Measurements from ENCODE around the gene SLC25A21.

The SLC25A21 gene

GRCh38 chr14:37129047-37129446 lies 43.4 kb downstream of the SLC25A21 start:
- DNase-seq: no peak
- no peaks in the 10 kb centered on the region for H3K4me1 ChIP-seq (ENCODE audit: control insufficient read depth, insufficient read depth, low read length, poor library complexity, severe bottlenecking)
- no peak overlapping the region for H3K27ac ChIP-seq (ENCODE audit: insufficient read depth, low read length, poor library complexity, severe bottlenecking)
- H3K27me3 ChIP-seq (replicated peaks; ENCODE audit: control insufficient read depth, insufficient read depth, low read length, poor library complexity, severe bottlenecking): no peaks in the 10 kb centered on the region
- no peaks in the 10 kb centered on the region for H3K36me3 ChIP-seq (ENCODE audit: control insufficient read depth, insufficient read depth, low read length)
- H3K9me3 ChIP-seq (ENCODE audit: control insufficient read depth, low read length): no peaks in the 10 kb centered on the region
- no peak overlapping the region for H3K4me3 ChIP-seq (ENCODE audit: insufficient read depth, low read depth, low read length, poor library complexity, severe bottlenecking)

GRCh38 chr14:37124614-37125013 lies 47.8 kb downstream of the SLC25A21 start:
- H3K27ac ChIP-seq (ENCODE audit: insufficient read depth, low read length, poor library complexity, severe bottlenecking): no peak overlapping the region
- no peak overlapping the region for H3K4me3 ChIP-seq (ENCODE audit: insufficient read depth, low read depth, low read length, poor library complexity, severe bottlenecking)

GRCh38 chr14:37122919-37123639 lies 49.3 kb downstream of the SLC25A21 start:
- Histone ChIP-seq H3K36me3 (ENCODE audit: control insufficient read depth, insufficient read depth, low read length) (no peaks in the 10 kb centered on the region), H3K4me3 (ENCODE audit: insufficient read depth, low read depth, low read length, poor library complexity, severe bottlenecking) (no peak overlapping the region), H3K9me3 (ENCODE audit: control insufficient read depth, low read length) (no peaks in the 10 kb centered on the region), H3K27me3 (replicated peaks; ENCODE audit: control insufficient read depth, insufficient read depth, low read length, poor library complexity, severe bottlenecking) (no peaks in the 10 kb centered on the region), H3K4me1 (ENCODE audit: control insufficient read depth, insufficient read depth, low read length, poor library complexity, severe bottlenecking) (no peaks in the 10 kb centered on the region), H3K27ac (ENCODE audit: insufficient read depth, low read length, poor library complexity, severe bottlenecking) (no peak overlapping the region)
- DNase-seq: no peak

More at GRCh38 chr14:37124614-37125013, 47.8 kb downstream of the SLC25A21 start:
- Histone ChIP-seq H3K9me3 (ENCODE audit: control insufficient read depth, low read length) (no peaks in the 10 kb centered on the region), H3K36me3 (ENCODE audit: control insufficient read depth, insufficient read depth, low read length) (no peaks in the 10 kb centered on the region), H3K27me3 (replicated peaks; ENCODE audit: control insufficient read depth, insufficient read depth, low read length, poor library complexity, severe bottlenecking) (no peaks in the 10 kb centered on the region), H3K4me1 (ENCODE audit: control insufficient read depth, insufficient read depth, low read length, poor library complexity, severe bottlenecking) (no peaks in the 10 kb centered on the region)
- no peak for DNase-seq

GRCh38 chr14:37122288-37122687 lies 50.1 kb downstream of the SLC25A21 start:
- no peaks in the 10 kb centered on the region for H3K9me3 ChIP-seq (ENCODE audit: control insufficient read depth, low read length)
- H3K4me1 ChIP-seq (ENCODE audit: control insufficient read depth, insufficient read depth, low read length, poor library complexity, severe bottlenecking): no peaks in the 10 kb centered on the region
- H3K27me3 ChIP-seq (replicated peaks; ENCODE audit: control insufficient read depth, insufficient read depth, low read length, poor library complexity, severe bottlenecking): no peaks in the 10 kb centered on the region
- no peak overlapping the region for H3K27ac ChIP-seq (ENCODE audit: insufficient read depth, low read length, poor library complexity, severe bottlenecking)
- no peaks in the 10 kb centered on the region for H3K36me3 ChIP-seq (ENCODE audit: control insufficient read depth, insufficient read depth, low read length)
- DNase-seq: no peak
- no peak overlapping the region for H3K4me3 ChIP-seq (ENCODE audit: insufficient read depth, low read depth, low read length, poor library complexity, severe bottlenecking)

- no peak for DNase-seq
- Histone ChIP-seq H3K4me3 (ENCODE audit: insufficient read depth, low read depth, low read length, poor library complexity, severe bottlenecking) (no peak overlapping the region), H3K27ac (ENCODE audit: insufficient read depth, low read length, poor library complexity, severe bottlenecking) (no peak overlapping the region), H3K27me3 (replicated peaks; ENCODE audit: control insufficient read depth, insufficient read depth, low read length, poor library complexity, severe bottlenecking) (no peaks in the 10 kb centered on the region), H3K36me3 (ENCODE audit: control insufficient read depth, insufficient read depth, low read length) (no peaks in the 10 kb centered on the region), H3K4me1 (ENCODE audit: control insufficient read depth, insufficient read depth, low read length, poor library complexity, severe bottlenecking) (no peaks in the 10 kb centered on the region), H3K9me3 (ENCODE audit: control insufficient read depth, low read length) (no peaks in the 10 kb centered on the region)
Measured at GRCh38 chr14:37118673-37119366, 53.6 kb downstream of the SLC25A21 start.

- no peaks in the 10 kb centered on the region for H3K36me3 ChIP-seq (ENCODE audit: control insufficient read depth, insufficient read depth, low read length)
- DNase-seq: no peak
- no peaks in the 10 kb centered on the region for H3K9me3 ChIP-seq (ENCODE audit: control insufficient read depth, low read length)
- no peak overlapping the region for H3K4me3 ChIP-seq (ENCODE audit: insufficient read depth, low read depth, low read length, poor library complexity, severe bottlenecking)
- no peaks in the 10 kb centered on the region for H3K4me1 ChIP-seq (ENCODE audit: control insufficient read depth, insufficient read depth, low read length, poor library complexity, severe bottlenecking)
- no peaks in the 10 kb centered on the region for H3K27me3 ChIP-seq (replicated peaks; ENCODE audit: control insufficient read depth, insufficient read depth, low read length, poor library complexity, severe bottlenecking)
- no peak overlapping the region for H3K27ac ChIP-seq (ENCODE audit: insufficient read depth, low read length, poor library complexity, severe bottlenecking)
Measured at GRCh38 chr14:37116933-37117849, 55.2 kb downstream of the SLC25A21 start.

- Histone ChIP-seq H3K4me3 (ENCODE audit: insufficient read depth, low read depth, low read length, poor library complexity, severe bottlenecking) (no peak overlapping the region), H3K27me3 (replicated peaks; ENCODE audit: control insufficient read depth, insufficient read depth, low read length, poor library complexity, severe bottlenecking) (no peaks in the 10 kb centered on the region), H3K9me3 (ENCODE audit: control insufficient read depth, low read length) (no peaks in the 10 kb centered on the region), H3K36me3 (ENCODE audit: control insufficient read depth, insufficient read depth, low read length) (no peaks in the 10 kb centered on the region), H3K27ac (ENCODE audit: insufficient read depth, low read length, poor library complexity, severe bottlenecking) (no peak overlapping the region), H3K4me1 (ENCODE audit: control insufficient read depth, insufficient read depth, low read length, poor library complexity, severe bottlenecking) (no peaks in the 10 kb centered on the region)
- DNase-seq: no peak
Measured at GRCh38 chr14:37115406-37115805, 57.0 kb downstream of the SLC25A21 start.

- H3K4me3 ChIP-seq (ENCODE audit: insufficient read depth, low read depth, low read length, poor library complexity, severe bottlenecking): no peak overlapping the region
- no peaks in the 10 kb centered on the region for H3K36me3 ChIP-seq (ENCODE audit: control insufficient read depth, insufficient read depth, low read length)
- no peak overlapping the region for H3K27ac ChIP-seq (ENCODE audit: insufficient read depth, low read length, poor library complexity, severe bottlenecking)
- H3K9me3 ChIP-seq (ENCODE audit: control insufficient read depth, low read length): no peaks in the 10 kb centered on the region
- DNase-seq: no peak
- H3K27me3 ChIP-seq (replicated peaks; ENCODE audit: control insufficient read depth, insufficient read depth, low read length, poor library complexity, severe bottlenecking): no peaks in the 10 kb centered on the region
- H3K4me1 ChIP-seq (ENCODE audit: control insufficient read depth, insufficient read depth, low read length, poor library complexity, severe bottlenecking): no peaks in the 10 kb centered on the region
Measured at GRCh38 chr14:37114559-37114958, 57.8 kb downstream of the SLC25A21 start.

GRCh38 chr14:37114002-37114401 lies 58.4 kb downstream of the SLC25A21 start:
- Histone ChIP-seq H3K9me3 (ENCODE audit: control insufficient read depth, low read length) (no peaks in the 10 kb centered on the region), H3K27me3 (replicated peaks; ENCODE audit: control insufficient read depth, insufficient read depth, low read length, poor library complexity, severe bottlenecking) (no peaks in the 10 kb centered on the region), H3K36me3 (ENCODE audit: control insufficient read depth, insufficient read depth, low read length) (no peaks in the 10 kb centered on the region), H3K27ac (ENCODE audit: insufficient read depth, low read length, poor library complexity, severe bottlenecking) (no peak overlapping the region), H3K4me3 (ENCODE audit: insufficient read depth, low read depth, low read length, poor library complexity, severe bottlenecking) (no peak overlapping the region), H3K4me1 (ENCODE audit: control insufficient read depth, insufficient read depth, low read length, poor library complexity, severe bottlenecking) (no peaks in the 10 kb centered on the region)
- no peak for DNase-seq

All from effector memory CD4-positive, alpha-beta T cell (primary cell).